ENCODE results near the gene CNTRL. TPM values are rescaled to one million over a fixed set of nuclear protein-coding genes. Genes with fewer than 3 reads are reported as not detected.

CNTRL gene
- total RNA-seq, 1 donor from 2014 or later: 6.7 TPM

GRCh38 chr9:121144482-121144881 is 69.7 kb downstream of the CNTRL start:
- no peaks in the 10 kb centered on the region for H3K36me3 ChIP-seq (ENCODE audit: control insufficient read depth, insufficient read depth, low read length)
- H3K4me3 ChIP-seq (ENCODE audit: low read depth, low read length): no peak overlapping the region
- no peaks in the 10 kb centered on the region for H3K27me3 ChIP-seq (ENCODE audit: control insufficient read depth, insufficient read depth, low read length)
- TF ChIP-seq CTCF (IDR thresholded peaks at IDR 0.05; ENCODE audit: insufficient read depth, low read length, poor library complexity, severe bottlenecking): no peak
- DNase-seq (ENCODE audit: low read depth): no peak

GRCh38 chr9:121150188-121150587 is 75.4 kb downstream of the CNTRL start:
- no peaks in the 10 kb centered on the region for H3K36me3 ChIP-seq (ENCODE audit: control insufficient read depth, insufficient read depth, low read length)

DNA sequence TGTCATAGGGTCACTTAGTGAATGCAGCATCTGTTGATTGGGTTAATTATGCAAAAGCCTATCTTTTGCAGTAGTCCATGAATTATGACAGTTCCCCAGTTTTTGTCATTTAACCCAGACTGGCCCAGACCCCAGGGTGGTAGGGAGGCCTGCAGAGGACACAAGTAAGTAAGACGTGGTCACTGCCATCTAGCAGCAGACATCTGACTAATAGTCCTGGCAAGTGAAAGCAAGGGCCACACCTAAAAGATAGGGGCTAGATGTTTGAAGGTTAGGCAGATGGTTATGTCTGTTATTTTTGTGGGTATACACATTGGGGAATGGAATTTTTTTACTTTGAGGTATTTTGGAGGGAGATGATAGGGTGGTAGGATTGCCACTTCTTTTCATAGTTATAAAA is 78.9 kb downstream of the CNTRL start:
- H3K27me3 ChIP-seq (ENCODE audit: control insufficient read depth, insufficient read depth, low read length): no peaks in the 10 kb centered on the region
- no peak overlapping the region for H3K4me3 ChIP-seq (ENCODE audit: low read depth, low read length)
- DNase-seq (ENCODE audit: low read depth): no peak
- no peak for TF ChIP-seq CTCF (IDR thresholded peaks at IDR 0.05; ENCODE audit: insufficient read depth, low read length, poor library complexity, severe bottlenecking)
- H3K36me3 ChIP-seq (ENCODE audit: control insufficient read depth, insufficient read depth, low read length): no peaks in the 10 kb centered on the region

More at GRCh38 chr9:121150188-121150587, 75.4 kb downstream of the CNTRL start:
- no peak overlapping the region for H3K4me3 ChIP-seq (ENCODE audit: low read depth, low read length)
- no peak for TF ChIP-seq CTCF (IDR thresholded peaks at IDR 0.05; ENCODE audit: insufficient read depth, low read length, poor library complexity, severe bottlenecking)
- no peak for DNase-seq (ENCODE audit: low read depth)
- no peaks in the 10 kb centered on the region for H3K27me3 ChIP-seq (ENCODE audit: control insufficient read depth, insufficient read depth, low read length)

GRCh38 chr9:121154782-121155181 is 80.0 kb downstream of the CNTRL start:
- Histone ChIP-seq H3K4me3 (ENCODE audit: low read depth, low read length) (no peak overlapping the region), H3K27me3 (ENCODE audit: control insufficient read depth, insufficient read depth, low read length) (no peaks in the 10 kb centered on the region), H3K36me3 (ENCODE audit: control insufficient read depth, insufficient read depth, low read length) (no peaks in the 10 kb centered on the region)
- no peak for TF ChIP-seq CTCF (IDR thresholded peaks at IDR 0.05; ENCODE audit: insufficient read depth, low read length, poor library complexity, severe bottlenecking)
- peak; percentile 53 for DNase-seq (ENCODE audit: low read depth)

DNA sequence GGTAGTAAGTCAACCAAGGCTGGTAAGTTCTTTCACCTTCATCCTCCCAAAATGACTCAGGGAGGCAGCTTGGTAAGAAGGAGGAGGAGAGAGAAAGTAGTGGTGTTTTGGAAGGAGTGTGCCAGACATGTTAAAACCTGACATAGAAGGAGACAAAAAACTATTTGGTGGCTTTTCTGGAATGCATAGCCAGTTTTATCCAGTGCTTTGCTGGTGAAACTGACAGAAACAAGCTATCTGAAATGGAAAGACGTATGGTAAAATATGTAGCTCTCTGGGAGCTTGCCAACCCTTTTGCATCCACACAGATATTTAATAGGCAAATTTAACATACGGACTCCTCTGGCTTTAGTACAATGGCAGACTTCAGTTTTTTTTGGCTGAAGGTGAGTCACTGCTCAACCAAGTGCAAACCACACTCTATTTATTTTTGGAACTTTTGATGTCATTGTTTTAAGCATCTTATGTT is 81.5 kb downstream of the CNTRL start:
- Histone ChIP-seq H3K27me3 (ENCODE audit: control insufficient read depth, insufficient read depth, low read length) (no peaks in the 10 kb centered on the region), H3K4me3 (ENCODE audit: low read depth, low read length) (no peak overlapping the region), H3K36me3 (ENCODE audit: control insufficient read depth, insufficient read depth, low read length) (no peaks in the 10 kb centered on the region)
- no peak for TF ChIP-seq CTCF (IDR thresholded peaks at IDR 0.05; ENCODE audit: insufficient read depth, low read length, poor library complexity, severe bottlenecking)
- peak; percentile 29 for DNase-seq (ENCODE audit: low read depth)

- TF ChIP-seq CTCF (IDR thresholded peaks at IDR 0.05; ENCODE audit: insufficient read depth, low read length, poor library complexity, severe bottlenecking): no peak
- no peaks in the 10 kb centered on the region for H3K27me3 ChIP-seq (ENCODE audit: control insufficient read depth, insufficient read depth, low read length)
- no peak for DNase-seq (ENCODE audit: low read depth)
- no peak overlapping the region for H3K4me3 ChIP-seq (ENCODE audit: low read depth, low read length)
- H3K36me3 ChIP-seq (ENCODE audit: control insufficient read depth, insufficient read depth, low read length): no peaks in the 10 kb centered on the region
Measured at GRCh38 chr9:121157939-121158338, 83.2 kb downstream of the CNTRL start.

All from kidney epithelial cell (primary cell).